Tibial nerve (tissue), 4 donors: ENCODE results near the gene LSM7. TPM values are rescaled to one million over a fixed set of nuclear protein-coding genes. Genes with fewer than 3 reads are reported as not detected.

Experiments
- DNase-seq, 2 donors: peaks; one replicate each; pipeline ENCODE4 v3.0.0-alpha.2; 2019; ENCODE audit warnings: low spot score in 2 of 2
- H3K27ac ChIP-seq, 4 donors: fragments of 200-600 bp; sonication (generic) in 3 of 4; one replicate each; pipeline ENCODE4 v1.5.1; 2017 to 2019; ENCODE audit warnings: mild to moderate bottlenecking in 1 of 4
- H3K27me3 ChIP-seq, 2 donors: fragments of 200-600 bp; sonication (generic) in 1 of 2; one replicate each; pipeline versions ENCODE4 v1.5.1 to v1.6.0; 2017 to 2019
- H3K36me3 ChIP-seq, 3 donors: fragments of 200-600 bp; sonication (generic); one replicate each; pipeline ENCODE4 v1.5.1; 2018 to 2019
- H3K4me1 ChIP-seq, 4 donors: fragments of 200-600 bp; sonication (generic) in 3 of 4; one replicate each; pipeline ENCODE4 v1.5.1; 2017 to 2019
- H3K4me3 ChIP-seq, 4 donors: fragments of 200-600 bp; sonication (generic) in 3 of 4; one replicate each; pipeline ENCODE4 v1.5.1; 2017 to 2019; ENCODE audit warnings: mild to moderate bottlenecking in 1 of 4, moderate library complexity in 1 of 4
- H3K9me3 ChIP-seq, 4 donors: fragments of 200-600 bp; sonication (generic) in 3 of 4; one replicate each; pipeline ENCODE4 v1.5.1; 2017 to 2019
- CTCF ChIP-seq, 5 experiments: fragments of 200-600 bp in 3 of 5; fragments of 450-650 bp in 2 of 5; sonication (generic) in 3 of 5; IDR thresholded peaks; one replicate each; pipeline ENCODE4 v1.5.1; 2016 to 2019; ENCODE audit warnings: antibody characterized with exemption in 5 of 5, mild to moderate bottlenecking in 3 of 5, moderate library complexity in 2 of 5
- EP300 ChIP-seq, 2 donors: sonication (generic); formaldehyde crosslinking; IDR thresholded peaks; one replicate each; pipeline ENCODE4 v1.6.1; 2017; ENCODE audit warnings: antibody characterized with exemption in 2 of 2, mild to moderate bottlenecking in 1 of 2
- POLR2A ChIP-seq, 2 donors: fragments of 450-650 bp; IDR thresholded peaks; one replicate each; pipeline ENCODE4 v1.6.1; 2017; ENCODE audit warnings: antibody characterized with exemption in 2 of 2, mild to moderate bottlenecking in 2 of 2, moderate library complexity in 2 of 2
- WGBS, 2 donors: methylation state at CpG; one replicate each; pipeline ENCODE4 v1.1.5; 2018; 5-methylcytosine and 5-hydroxymethylcytosine counted together
- total RNA-seq, 4 donors: library from RNA; depleted of rRNA; stranded (reverse); fragments of >200 nt; gene quantifications; one replicate each; pipeline ENCODE4 v1.1.0, GENCODE V29; 2016

LSM7 gene
- total RNA-seq, 4 donors from 2014 or later, result 54.1 to 167 (median 87.7) TPM

GRCh38 chr19:2323707-2324106, 4.7 kb downstream of the LSM7 start:
- Histone ChIP-seq H3K4me1 (peaks cover 0 to 22% (median 13%) of the 10 kb centered on the region in 4 donors), H3K27me3 (no peaks in the 10 kb centered on the region), H3K4me3 (no peak overlapping the region), H3K27ac (no peak overlapping the region), H3K9me3 (no peaks in the 10 kb centered on the region), H3K36me3 (peaks cover 0 to 58% (median 8%) of the 10 kb centered on the region in 3 donors)
- 88 to 92% methylated on average over 15 to 19 of the region's 19 CpGs for WGBS, 2 donors
- DNase-seq, result no peak
- TF ChIP-seq POLR2A (IDR thresholded peaks at IDR 0.05) (no peak), CTCF (IDR thresholded peaks at IDR 0.05) (no peak), EP300 (IDR thresholded peaks at IDR 0.05) (no peak)

DNA sequence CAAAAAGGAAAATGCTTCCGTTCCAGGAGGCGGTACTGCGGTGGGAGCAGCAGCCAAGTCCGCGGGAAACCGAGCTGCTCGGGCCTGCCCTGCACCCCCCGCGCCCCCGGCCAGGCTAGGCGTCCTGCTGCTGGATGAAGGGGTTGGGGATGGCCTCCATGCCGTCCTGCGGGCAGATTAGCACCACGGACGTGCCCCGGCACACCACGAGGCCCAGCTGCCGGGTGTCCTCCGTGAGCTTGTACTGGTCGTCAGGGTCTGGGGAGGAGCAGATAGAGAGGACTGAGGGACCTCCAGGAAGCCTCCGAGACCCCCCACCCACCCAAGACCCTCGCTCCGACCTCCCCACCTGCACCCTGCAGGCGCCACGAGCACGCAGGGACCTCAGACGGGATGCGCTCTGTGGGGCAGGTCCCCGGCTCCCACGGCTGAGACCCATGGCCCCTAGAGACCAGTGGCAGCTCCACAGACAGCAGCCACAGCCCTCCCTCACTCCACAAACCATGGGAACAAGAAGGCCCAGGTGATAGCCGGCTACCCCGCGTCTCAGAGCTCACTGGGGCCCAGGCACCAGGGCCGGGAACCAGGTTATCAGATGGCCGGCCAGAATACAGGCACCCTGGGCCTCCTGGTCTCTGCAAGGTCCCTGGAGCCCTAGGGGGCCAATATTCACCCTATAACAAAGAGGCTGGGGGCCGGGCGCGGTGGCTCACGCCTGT, 6.7 kb downstream of the LSM7 start:
- Histone ChIP-seq H3K36me3 (peaks cover 0 to 58% (median 8%) of the 10 kb centered on the region in 3 donors), H3K9me3 (no peaks in the 10 kb centered on the region), H3K27ac (no peak overlapping the region), H3K4me3 (no peak overlapping the region), H3K27me3 (no peaks in the 10 kb centered on the region), H3K4me1 (peaks cover 0 to 12% (median 2%) of the 10 kb centered on the region in 4 donors)
- TF ChIP-seq CTCF (IDR thresholded peaks at IDR 0.05), result no peak
- no peak for TF ChIP-seq EP300 (IDR thresholded peaks at IDR 0.05)
- TF ChIP-seq POLR2A (IDR thresholded peaks at IDR 0.05), result no peak
- no peak for DNase-seq
- 88 to 89% methylated on average over 26 to 34 of the region's 39 CpGs for WGBS, 2 donors

DNA sequence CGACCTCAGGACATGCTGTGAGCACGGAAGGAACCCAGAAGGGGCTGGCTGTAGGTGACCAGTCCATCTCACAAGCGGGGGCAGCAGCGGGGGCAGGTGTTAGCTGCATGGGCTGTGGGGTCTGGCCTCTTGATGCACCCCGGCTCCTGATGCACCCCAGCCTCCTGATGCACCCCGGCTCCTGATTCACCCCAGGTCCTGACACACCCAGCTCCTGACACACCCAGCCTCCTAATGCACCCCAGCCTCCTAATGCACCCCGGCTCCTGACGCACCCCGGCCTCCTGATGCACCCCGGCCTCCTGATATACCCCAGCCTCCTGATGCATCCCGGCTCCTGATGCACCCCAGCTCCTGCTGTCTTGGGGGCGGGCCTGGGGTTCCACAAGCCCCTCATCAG, 7.4 kb downstream of the LSM7 start:
- no peak for DNase-seq
- peaks cover 0 to 57% (median 8%) of the 10 kb centered on the region in 3 donors for H3K36me3 ChIP-seq
- TF ChIP-seq EP300 (IDR thresholded peaks at IDR 0.05) (no peak), POLR2A (IDR thresholded peaks at IDR 0.05) (no peak), CTCF (IDR thresholded peaks at IDR 0.05) (no peak)
- H3K27ac ChIP-seq, result no peak overlapping the region
- H3K4me1 ChIP-seq, result peaks cover 0 to 5% (median 0%) of the 10 kb centered on the region in 4 donors
- H3K27me3 ChIP-seq, result peaks cover 0 to 1% of the 10 kb centered on the region in 2 donors
- 85 to 90% methylated on average over 12 of the region's 12 CpGs for WGBS, 2 donors
- no peak overlapping the region for H3K4me3 ChIP-seq
- H3K9me3 ChIP-seq, result peaks cover 0 to 4% (median 0%) of the 10 kb centered on the region in 4 donors

- no peak overlapping the region for H3K27ac ChIP-seq
- H3K4me3 ChIP-seq, result no peak overlapping the region
- WGBS, 2 donors, result 54 to 66% methylated on average over 12 of the region's 12 CpGs
- peaks cover 0 to 48% (median 8%) of the 10 kb centered on the region in 3 donors for H3K36me3 ChIP-seq
- peaks cover 0 to 3% (median 0%) of the 10 kb centered on the region in 4 donors for H3K4me1 ChIP-seq
- peaks cover 0 to 6% of the 10 kb centered on the region in 2 donors for H3K27me3 ChIP-seq
- DNase-seq, result no peak
- peaks cover 0 to 12% (median 1%) of the 10 kb centered on the region in 4 donors for H3K9me3 ChIP-seq
- TF ChIP-seq EP300 (IDR thresholded peaks at IDR 0.05), result no peak
- no peak for TF ChIP-seq POLR2A (IDR thresholded peaks at IDR 0.05)
- TF ChIP-seq CTCF (IDR thresholded peaks at IDR 0.05), result no peak
Observed at GRCh38 chr19:2320049-2320448, 8.3 kb downstream of the LSM7 start.

DNA sequence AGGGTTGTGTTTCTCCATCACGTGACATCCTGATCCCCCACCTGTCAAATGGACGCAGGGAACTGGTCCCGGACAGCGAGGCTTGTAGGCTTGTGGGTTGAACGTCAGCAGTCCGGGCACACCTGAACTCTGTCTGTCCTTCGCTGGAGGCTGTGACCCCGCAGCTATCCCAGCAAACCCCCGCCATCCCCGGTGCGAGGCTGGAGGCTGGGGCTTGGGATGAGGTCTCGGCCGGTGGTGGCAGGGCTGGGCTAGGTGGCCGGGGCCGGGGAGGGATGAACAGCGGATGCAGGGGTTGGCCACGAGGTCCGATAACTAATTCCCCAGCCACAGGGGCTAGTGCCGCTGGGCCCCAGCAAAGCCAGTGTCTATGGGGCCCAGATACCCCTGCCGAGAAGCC, 8.8 kb downstream of the LSM7 start:
- peaks cover 0 to 43% (median 8%) of the 10 kb centered on the region in 3 donors for H3K36me3 ChIP-seq
- no peak overlapping the region for H3K27ac ChIP-seq
- no peak overlapping the region for H3K4me3 ChIP-seq
- no peak for TF ChIP-seq POLR2A (IDR thresholded peaks at IDR 0.05)
- TF ChIP-seq EP300 (IDR thresholded peaks at IDR 0.05), result no peak
- no peak for TF ChIP-seq CTCF (IDR thresholded peaks at IDR 0.05)
- WGBS, 2 donors, result 73 to 84% methylated on average over 11 to 20 of the region's 20 CpGs
- no peak for DNase-seq
- peaks cover 0 to 6% of the 10 kb centered on the region in 2 donors for H3K27me3 ChIP-seq
- peaks cover 0 to 3% (median 0%) of the 10 kb centered on the region in 4 donors for H3K4me1 ChIP-seq
- peaks cover 0 to 17% (median 1%) of the 10 kb centered on the region in 4 donors for H3K9me3 ChIP-seq
